RPMI7951 (cell line): ENCODE measurements around the gene TIAM2. TPM values are rescaled to one million over a fixed set of nuclear protein-coding genes. Genes with fewer than 3 reads are reported as not detected.
A peak's percentile ranks its signal among the peaks of the same experiment; 100 is the strongest.
"Not testable (repeated sequence)": the region's sequence is repeated elsewhere in the genome, so short reads cannot be mapped to it uniquely, and the experiment has no call there.

Experiments used
- DNase-seq: peaks from one replicate; pipeline ENCODE4 v3.0.0-alpha.2; 2012; ENCODE audit warnings: low read depth
- total RNA-seq: library from RNA; depleted of rRNA; stranded (reverse); fragments of >200 nt; shearing (Covaris generic); gene quantifications from 2 replicates; pipeline ENCODE4 v1.2.3, GENCODE V29; 2014; rRNA removed

Gene TIAM2
- 10.7 and 18.3 TPM in 2 replicates for total RNA-seq

DNA sequence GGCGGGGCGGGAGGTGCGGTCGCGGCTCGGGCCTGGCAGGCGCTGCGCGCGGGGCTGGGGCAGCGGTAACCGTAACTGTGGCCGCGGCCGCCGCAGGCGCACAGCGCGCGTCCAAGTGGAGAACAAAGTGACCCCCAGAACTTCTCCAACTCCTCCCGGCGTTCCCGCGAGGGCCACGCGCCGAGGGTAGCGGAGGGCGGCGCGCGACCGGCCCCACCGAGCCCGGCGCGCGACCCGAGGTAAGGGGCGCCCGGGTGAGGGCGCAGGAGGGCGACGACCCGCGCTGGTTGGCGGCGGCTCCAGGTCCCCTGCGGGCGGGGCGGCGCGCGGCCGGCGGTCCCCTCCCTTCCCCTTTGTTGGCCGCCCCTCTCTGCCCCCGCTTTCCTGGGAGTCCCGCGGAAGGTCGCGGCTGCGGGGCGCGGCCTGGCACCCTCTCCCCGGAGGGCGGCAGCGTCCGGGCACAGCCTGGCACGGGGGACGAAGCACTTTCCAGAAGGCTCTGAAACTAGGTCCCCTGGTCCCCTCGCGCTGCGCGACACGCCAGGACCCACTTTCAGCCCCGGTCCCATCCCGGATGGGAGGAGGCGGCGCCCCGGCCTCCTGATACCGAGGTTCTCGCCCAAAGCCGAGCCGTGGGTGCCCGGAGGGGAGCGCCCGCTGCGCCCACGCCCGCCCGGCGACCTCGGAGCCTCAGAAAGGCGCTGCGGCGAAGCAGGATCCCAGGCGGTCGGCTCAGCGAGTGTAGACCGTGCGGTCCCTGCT is at the start of gene TIAM2:
TIAM2 (plus strand) TSS at position 62 of the 762 bp plus-strand sequence. CDS start 133,909 bp downstream, outside the sequence.
- DNase-seq = peak; percentile 35

DNA sequence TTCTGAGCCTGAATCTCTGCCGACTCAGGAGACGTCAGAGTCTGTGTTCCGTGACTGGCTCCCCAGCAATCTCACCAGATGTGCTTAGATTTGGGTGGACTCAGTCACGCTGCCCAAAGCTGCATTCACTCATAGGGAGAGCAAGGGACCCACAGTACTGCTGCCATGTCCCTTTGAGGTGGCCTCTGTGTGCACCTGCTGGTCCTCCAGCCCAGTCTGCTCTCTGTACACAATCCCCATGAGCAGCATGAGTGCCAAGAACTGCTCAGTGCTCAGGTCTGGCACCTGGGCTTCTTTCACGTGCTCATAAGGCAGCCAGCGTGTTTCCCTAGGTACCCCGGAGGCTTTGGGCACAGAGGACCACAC is 44.2 kb upstream of the TIAM2 start:
- no peak for DNase-seq

DNA sequence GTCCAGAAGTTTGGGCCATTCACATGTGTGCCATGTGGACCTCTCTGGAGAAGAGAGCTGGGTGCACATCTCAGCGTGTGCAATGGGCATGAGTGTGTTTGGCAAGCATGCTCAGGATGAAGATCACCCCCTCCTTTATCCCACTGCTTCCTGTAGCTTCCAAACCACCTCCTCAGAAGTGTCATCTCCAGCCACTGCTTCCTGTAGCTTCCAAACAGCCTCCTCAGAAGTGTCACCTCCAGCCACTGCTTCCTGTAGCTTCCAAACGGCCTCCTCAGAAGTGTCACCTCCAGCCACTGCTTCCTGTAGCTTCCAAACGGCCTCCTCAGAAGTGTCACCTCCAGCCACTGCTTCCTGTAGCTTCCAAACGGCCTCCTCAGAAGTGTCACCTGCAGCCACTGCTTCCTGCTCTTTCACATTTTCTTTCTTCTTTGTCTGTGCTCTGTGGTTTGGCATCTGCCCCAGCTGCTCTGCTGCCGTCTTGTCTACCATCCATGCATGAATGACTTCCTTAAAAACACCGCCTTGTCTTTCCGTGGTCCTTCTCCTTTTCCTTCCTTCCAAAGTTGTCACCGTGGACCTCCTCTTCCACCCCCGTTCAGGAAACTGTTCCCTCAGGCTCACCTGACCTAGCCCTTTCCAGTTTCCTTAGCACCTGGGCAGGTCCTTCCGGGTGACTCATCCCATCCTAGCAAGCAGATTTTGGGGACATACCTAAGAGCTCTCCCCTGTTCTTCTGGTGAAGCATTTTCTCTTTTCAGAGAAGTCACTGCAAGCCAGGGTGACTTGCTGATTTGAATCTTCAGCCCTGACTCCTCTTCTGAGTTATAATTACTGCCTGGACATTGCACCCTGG is 43.5 kb upstream of the TIAM2 start:
- DNase-seq = peak; percentile 37

DNA sequence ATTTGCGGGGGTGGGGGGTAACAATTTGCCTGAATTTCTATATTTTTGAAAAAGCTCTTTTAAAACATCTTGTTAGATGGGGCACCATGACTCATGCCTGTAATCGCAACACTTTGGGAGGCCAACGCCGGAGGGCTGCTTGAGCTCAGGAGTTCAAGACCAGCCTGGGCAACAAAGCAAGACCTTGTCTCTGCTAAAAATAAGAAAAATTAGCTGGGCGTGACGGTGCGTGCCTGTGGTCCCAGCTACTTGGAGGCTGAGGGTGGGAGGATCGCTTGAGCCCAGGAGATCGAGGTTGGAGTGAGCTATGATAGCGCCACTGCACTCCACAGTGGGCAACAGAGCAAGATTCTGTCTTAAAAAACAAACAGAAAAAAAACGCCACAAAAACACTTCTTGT is 41.5 kb upstream of the TIAM2 start:
- peak; percentile 66 for DNase-seq

DNA sequence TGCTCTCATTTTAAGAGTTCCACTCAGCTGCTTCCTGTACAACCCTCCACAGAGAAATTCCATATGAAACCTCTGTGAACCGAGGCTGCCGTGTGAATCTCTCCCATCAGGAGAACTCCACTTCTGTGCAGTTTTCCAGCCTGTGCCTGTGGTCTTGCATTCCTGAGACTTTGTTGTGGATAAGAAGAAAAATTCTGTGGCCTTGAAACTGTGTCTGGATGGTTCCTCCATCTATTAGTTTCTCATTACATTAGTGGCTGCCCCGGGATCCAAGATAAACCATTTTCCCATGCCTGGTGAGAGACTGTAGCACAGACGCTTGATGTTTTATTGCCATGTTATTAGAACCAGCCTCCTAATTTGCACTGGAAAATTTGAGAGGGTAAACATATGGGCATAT is 40.8 kb upstream of the TIAM2 start:
- DNase-seq = no peak

DNA sequence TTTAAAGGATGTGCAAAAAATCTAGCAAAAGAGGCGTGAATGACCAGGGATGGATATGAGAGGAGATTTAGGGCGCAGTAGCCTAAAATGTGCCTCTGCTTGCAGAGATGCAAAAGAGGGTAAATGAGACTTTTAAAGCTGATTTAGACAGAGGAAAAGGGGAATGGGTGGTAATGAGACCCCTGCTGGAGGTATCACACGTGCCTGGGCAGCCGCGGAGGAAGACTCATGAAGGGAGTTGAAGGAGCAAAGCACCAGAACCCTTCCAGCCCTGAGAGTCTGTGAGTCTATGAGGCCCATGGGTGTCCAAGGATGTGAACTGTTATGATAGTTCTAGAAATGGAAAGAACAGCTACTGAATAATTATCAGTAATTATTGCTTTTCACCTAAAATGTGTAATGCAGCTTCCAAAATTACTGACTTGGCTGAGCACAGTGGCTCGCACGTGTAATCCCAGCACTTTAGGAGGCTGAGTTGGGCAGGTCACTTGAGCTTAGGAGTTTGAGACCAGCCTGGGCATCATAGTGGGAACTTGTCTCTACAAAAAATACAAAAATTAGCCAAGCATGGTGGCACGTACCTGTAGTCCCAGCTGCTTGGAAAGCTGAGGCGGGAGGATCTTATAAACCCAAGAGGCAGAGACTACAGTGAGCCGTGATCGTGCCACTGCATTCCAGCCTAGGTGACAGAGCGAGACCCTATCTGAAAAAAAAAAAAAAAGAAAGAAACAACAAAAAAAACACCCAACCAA is 38.2 kb upstream of the TIAM2 start:
- no peak for DNase-seq

DNA sequence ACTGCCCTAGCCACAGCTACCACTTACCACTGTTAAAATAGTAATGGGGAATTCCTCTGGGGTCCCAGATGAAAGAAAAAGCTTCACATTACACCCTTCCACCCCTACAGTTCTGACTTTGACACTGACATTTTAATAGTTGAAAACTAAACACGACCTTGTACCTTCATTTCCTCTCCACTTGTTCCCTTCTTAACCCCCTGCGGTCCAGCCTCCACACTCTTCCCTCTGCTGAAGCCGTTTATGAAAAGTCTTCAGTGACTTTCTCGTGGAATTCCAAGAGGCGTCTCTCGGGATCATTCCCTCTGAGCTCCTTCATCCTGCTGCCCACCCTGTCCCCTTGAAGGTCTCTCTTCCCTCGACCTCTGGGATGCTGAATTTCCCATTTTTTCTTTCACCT is 36.6 kb upstream of the TIAM2 start:
- no peak for DNase-seq

DNA sequence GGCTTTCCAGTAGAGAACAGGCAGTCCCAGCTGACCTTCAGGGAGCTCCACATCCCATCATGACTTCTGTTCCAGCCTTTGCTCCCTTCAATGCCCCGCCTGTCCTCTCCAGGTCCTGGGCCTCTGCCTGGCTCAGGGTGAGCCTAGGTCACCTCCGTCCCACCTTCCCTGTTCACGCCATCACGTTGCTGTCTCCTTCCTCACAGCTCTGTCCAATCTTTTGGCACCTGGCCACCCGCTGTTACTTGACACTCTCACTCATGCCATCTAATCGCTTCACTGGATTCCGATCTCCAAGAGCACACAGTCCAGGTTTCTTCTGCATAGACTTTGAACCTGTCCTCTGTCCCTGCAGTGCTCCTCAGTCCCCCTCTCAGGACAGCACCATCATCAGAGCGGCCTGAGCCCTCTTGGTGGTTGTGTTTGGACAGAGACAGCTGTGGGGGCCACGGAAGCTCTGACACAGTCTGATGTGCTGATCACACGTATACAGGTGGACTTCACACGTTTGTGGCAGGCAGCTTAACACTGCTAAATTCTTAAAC is 34.7 kb upstream of the TIAM2 start:
- DNase-seq = no peak

DNA sequence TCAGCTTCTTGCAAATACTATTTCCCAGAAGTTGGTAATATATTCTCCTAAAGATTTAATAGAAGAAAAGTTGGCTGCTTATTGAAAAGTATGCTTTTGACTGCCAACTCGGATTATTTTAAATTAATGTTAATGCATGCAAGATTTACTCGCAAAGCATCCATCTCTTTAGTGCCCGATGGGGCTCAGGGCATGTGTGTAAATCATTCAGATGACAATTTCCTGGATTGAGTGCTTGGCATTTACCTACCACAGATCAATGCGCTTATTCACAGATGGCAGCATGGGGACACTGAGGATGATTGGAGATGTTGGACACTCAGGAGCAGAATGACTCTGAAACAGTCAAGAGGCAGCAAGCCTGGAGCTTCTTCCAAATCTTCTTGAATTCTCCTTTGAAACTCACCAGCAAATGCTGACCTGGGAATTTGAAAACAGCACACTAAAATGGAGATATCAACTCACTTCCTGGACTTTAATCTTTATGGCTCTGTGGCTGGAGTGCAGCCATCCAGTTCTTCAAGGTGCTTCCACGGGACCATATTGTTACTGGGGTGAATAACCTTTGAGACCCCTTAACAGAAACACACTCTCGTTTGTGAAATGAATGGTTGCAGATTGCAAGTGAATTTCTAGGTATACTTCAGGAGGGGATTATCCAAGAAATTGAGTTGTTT is 34.1 kb upstream of the TIAM2 start:
- no peak for DNase-seq

DNA sequence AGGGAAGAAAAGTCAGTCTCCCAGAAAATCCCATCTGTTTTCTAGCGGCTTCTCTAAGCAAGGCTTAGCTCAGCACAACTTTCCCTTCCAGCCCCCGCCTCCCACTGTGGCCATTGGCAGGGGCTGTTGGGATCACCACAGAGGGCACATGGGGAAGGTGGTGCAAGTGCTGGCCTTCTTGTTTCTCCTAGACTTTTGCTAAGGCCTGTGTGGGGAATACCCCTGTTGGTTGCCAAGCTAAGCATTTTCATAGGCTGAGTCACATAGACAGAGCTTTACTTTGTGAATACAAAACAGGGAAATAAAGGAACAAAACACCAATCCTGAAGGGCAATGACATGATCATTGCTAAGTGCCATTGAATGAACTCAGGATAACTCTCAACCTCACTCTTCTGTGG is 32.4 kb upstream of the TIAM2 start:
- peak; percentile 54 for DNase-seq

DNA sequence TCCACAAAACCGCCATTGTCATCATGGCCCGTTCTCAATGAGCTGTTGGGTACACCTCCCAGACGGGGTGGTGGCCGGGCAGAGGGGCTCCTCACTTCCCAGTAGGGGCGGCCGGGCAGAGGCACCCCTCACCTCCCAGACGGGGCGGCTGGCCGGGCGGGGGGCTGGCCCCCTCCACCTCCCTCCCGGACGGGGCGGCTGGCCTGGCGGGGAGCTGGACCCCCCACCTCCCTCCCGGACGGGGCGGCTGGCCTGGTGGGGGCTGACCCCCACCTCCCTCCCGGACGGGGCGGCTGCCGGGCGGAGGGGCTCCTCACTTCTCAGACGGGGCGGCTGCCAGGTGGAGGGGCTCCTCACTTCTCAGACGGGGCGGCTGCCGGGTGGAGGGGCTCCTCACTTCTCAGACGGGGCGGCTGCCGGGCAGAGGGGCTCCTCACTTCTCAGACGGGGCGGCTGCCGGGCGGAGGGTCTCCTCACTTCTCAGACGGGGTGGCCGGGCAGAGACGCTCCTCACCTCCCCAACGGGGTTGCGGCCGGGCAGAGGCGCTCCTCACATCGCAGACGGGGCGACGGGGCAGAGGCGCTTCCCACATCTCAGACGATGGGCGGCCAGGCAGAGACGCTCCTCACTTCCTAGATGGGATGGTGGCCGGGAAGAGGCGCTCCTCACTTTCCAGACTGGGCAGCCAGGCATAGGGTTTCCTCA is 28.9 kb upstream of the TIAM2 start:
- DNase-seq = not testable (repeated sequence)

DNA sequence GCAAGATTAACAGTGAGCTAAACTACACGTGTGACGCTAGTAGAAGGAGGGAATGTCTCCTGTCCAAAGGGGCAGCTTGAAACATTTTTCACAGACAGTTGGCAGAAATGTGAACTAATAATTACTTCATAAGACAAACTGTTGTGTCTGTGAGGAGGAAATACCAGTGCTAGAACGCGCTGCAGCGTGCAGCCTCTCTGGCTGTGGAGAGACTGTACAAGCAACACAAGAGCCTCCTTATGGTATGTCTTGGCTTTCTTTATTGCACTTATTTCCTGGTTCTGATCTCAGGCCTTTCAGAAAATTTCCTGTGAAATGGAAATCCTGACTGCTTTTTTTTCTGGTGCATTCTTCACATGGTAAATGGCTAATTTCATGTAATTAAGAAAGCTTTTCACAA is 25.3 kb upstream of the TIAM2 start:
- no peak for DNase-seq

DNA sequence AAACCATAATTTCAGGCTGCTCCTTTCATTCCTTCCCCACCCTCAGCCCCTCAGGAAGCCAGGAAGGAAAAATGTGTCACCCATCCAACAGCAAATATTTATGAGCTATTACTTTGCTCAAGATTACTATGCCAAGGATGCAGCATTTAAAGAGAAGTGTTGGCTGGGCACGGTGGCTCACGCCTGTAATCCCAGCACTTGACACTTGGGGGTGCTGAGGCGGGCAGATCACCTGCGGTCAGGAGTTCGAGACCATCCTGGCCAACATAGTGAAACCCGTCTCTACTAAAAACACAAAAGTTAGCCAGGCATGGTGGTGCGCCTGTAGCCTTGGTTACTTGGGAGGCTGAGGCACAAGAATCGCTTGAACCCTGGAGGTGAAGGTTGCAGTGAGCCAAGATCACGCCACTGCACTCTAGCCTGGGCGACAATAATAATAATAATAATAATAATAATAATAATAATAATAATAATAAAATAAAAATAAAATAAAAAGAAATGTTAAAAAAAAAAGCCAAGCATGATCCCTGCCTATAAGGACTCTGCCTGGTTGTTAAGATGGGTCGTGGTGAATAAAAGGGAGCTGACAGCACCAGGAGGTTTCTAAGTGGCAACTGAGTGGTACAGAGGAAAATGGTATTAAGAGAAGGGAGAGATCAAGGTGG is 20.5 kb upstream of the TIAM2 start:
- DNase-seq = no peak

DNA sequence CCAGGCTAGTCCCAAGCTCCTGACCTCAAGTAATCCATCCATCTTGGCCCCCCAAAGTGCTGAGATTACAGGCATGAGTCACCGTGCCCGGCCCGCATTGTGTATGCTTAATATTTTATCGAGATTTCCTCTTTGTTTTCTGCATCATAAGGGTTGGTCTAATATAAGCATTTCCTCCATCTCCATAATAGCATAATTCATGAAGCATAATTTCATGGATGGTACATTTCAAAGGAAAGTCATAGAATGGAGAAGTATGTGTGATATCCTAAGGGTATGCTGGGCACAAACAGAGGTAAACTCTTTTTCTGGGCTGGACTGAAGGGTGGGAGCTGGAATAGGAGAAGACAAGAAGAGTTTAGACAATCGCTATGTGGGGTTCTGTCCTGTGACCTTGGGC is 17.5 kb upstream of the TIAM2 start:
- DNase-seq = no peak

DNA sequence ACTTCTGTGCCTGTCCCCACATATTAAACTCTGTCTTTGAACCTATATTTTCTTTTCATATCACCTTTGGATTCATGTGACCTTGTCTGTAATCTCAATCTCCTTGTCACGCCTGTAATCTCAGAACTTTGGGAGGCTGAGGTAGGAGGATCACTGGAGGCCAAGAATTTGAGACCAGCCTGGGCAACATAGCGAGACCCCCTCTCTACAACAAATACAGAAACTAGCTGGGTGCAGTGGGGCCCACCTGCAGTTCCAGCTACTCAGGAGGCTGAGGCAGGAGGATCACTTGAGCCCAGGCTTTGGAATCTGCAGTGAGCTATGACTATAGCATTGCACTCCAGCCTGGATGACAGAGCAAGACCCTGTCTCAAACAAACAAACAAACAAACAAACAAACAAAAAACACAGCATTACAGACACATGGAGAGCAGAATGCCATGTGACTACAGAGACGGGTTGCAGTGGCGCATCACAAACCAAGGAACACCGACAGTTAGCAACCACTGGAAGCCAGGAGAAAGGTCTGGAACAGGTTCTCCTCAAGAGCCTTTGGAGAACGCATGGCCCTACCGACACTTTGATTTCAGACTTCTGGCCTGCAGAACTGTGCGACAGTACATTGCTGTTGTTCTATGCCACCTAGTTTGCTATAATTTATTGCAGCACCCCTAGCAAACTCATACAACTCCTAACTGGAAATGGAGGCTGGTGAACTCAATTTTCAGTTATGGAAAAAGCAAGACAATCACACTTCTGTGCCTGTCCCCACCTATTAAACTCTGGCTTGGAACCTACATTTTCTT is 14.6 kb upstream of the TIAM2 start:
- DNase-seq = no peak

DNA sequence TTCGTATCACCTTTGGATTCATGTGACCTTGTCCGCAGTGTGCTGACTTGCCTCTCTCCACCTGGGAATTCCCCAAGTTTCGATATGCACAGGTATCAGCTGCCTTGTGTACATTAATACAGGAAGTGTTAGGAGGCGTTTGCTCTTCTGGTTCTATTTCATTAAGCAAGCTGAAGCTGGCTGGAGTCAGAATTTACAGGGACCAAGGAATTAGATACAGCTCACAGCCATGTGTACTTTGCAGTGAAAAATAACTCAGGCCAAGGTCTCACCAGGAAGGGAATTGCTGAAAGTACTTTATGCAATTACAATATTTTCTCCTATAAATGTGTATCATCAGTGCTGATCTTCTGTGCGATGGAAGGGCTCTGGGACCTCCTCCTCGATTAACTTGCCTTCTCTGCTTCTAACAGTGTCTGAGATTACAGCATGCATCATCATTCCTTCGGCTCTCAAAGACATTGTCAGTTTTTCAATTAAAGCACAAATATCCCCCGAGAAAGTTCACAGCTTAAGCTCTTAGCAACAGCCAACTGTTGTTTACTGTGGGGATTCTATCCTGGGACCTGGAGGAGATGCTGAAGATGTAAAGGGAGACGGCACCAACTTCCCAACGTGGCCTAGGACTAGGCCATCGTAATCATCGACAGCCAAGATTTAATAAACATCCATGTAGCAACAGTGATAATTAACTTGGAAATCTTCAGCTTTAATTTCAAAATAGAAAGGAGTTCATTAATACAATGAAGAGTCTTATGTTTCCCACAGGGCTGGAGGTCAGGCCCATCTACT is 13.8 kb upstream of the TIAM2 start:
- DNase-seq = no peak

DNA sequence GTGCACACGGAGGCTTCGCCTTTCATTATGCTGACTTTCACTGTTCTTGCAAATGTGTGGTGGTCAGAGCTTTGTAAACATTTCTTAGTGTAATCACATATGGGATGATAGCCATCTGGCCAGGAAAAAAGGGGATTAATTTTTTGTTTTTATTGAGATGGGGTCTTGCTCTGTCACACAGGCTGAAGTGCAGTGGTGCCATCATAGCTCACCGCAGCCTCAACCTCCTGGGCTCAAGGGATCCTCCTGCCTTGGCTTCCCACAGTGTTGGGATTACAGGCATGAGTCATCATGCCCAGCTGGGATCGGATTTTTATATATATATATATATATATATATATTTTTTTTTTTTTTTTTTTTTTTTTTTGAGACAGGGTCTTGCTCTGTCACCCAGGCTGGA is 11.0 kb upstream of the TIAM2 start:
- peak; percentile 55 for DNase-seq

DNA sequence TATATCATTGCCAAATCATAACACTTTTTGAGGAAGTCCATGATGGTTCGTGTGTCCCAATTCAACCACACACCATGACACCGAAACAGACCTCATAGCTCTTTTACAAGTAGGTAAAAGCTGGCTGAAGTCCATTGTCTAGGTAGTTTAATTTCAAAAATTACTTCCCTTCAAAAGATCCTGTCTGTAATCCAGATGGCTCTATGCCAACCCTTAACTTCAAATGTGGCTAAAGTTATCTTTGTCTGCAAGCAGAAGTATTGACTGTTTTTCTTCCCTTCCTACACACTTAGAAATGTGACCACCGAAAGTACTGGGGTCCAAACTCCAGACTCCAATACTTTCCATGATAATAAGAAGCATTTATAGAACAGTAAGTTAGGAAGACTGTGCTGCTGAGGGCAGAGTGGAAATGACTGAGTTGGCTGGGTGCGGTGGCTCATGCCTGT is 8.3 kb upstream of the TIAM2 start:
- DNase-seq = no peak

DNA sequence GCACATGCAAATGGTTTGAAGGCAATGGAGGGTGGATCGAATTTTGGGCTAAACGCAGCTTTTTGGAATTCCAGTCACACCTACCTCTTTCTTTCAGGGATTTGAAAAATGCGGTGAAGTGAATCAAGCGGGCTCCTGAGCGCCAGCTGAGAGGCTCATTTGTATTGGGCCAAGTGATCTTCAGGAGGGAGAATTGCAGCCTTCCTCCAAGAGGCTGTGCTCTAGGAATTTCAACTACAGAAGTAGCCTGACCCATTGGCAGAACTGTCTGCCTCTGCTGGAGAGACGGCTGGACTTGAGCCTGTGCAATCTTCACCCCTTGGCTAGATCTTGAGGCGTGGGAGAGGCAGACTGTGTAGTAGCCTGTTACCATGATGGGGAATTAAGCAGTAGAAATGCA is 5.7 kb upstream of the TIAM2 start:
- DNase-seq = no peak
